Ovary (tissue), 9 donors: ENCODE results near the gene ABCA4. TPM values are rescaled to one million over a fixed set of nuclear protein-coding genes. Genes with fewer than 3 reads are reported as not detected.

Experiments used
- DNase-seq, 5 donors: peaks; one replicate each; pipeline ENCODE4 v3.0.0-alpha.2; 2019 to 2020
- H3K27ac ChIP-seq, 2 donors: fragments of 200-600 bp; one replicate each; pipeline versions ENCODE4 v1.5.1 to v1.8.0; 2019 to 2022
- H3K27me3 ChIP-seq: fragments of 200-600 bp; one replicate; pipeline ENCODE4 v1.8.0; 2022
- H3K36me3 ChIP-seq: fragments of 200-600 bp; sonication (generic); one replicate; pipeline ENCODE4 v1.5.1; 2019
- H3K4me1 ChIP-seq: one replicate; pipeline ENCODE4 v1.8.1; 2013; ENCODE audit warnings: mild to moderate bottlenecking, moderate library complexity; ENCODE audit not compliant: insufficient read depth
- H3K4me3 ChIP-seq: fragments of 200-600 bp; sonication (generic); one replicate; pipeline ENCODE4 v1.5.1; 2017
- H3K9me3 ChIP-seq, 2 donors: fragments of 200-600 bp in 1 of 2; sonication (generic) in 1 of 2; one replicate each; pipeline versions ENCODE4 v1.5.1 to v1.8.1; 2013 to 2019; ENCODE audit warnings: mild to moderate bottlenecking in 1 of 2, moderate library complexity in 1 of 2
- EP300 ChIP-seq: sonication (generic); formaldehyde crosslinking; IDR thresholded peaks from one replicate; pipeline ENCODE4 v1.6.1; 2017; ENCODE audit warnings: antibody characterized with exemption
- POLR2A ChIP-seq: fragments of 450-650 bp; IDR thresholded peaks from one replicate; pipeline ENCODE4 v1.6.1; 2017; ENCODE audit warnings: antibody characterized with exemption, mild to moderate bottlenecking, moderate library complexity
- WGBS, 3 donors: extraction: QIAGEN DNeasy Blood & Tissue Kit in 1 of 3; methylation state at CpG; one replicate each; pipeline versions ENCODE4 v1.1.5 to v1.1.7; 2013 to 2017; 5-methylcytosine and 5-hydroxymethylcytosine counted together
- intact Hi-C, 4 donors: fragments of 100-400 bp; cut with DNase I; formaldehyde crosslinking; loops; one replicate each; pipeline versions ENCODE4 v1.11.0 to v1.15.1; 2022 to 2023
- polyA plus RNA-seq, 2 donors: library from polyadenylated mRNA; stranded (reverse); fragments of 200-250 nt in 1 of 2; fragments of 350-450 nt in 1 of 2; fragmentation: Illumina TruSeq in 1 of 2; extraction: RNeasy Lipid Tissue Mini Kit (QIAGEN cat#74804) in 1 of 2; gene quantifications; one replicate each; pipeline ENCODE4 v1.2.3, GENCODE V29; 2013 to 2014
- total RNA-seq, 7 donors: library from RNA; depleted of rRNA in 2 of 7; stranded (reverse); fragments of >200 nt in 2 of 7; fragmentation: NEBNext Ultra II Directional in 3 of 7; extraction: Animal tissue kit (Norgen Biotek cat#: 25700) in 3 of 7; gene quantifications; one replicate each; pipeline versions ENCODE4 v1.1.0 to v1.2.4, GENCODE V29; 2016 to 2023
- TF ChIP-seq, protein P1 (sequence below), 3 donors: fragments of 450-650 bp in 2 of 3; fragments of 200-600 bp in 1 of 3; IDR thresholded peaks; one replicate each; pipeline versions ENCODE4 v1.5.1 to v1.8.0; 2016 to 2022; ENCODE audit warnings: antibody characterized with exemption in 3 of 3, mild to moderate bottlenecking in 1 of 3
- donor health status: DM: no; HTN: no; CAD: no; lungs with moderate emphysema.
- donor health status: DM: no; HTN: no; CAD: no.
- donor health status: Bipolar disorder and iron deficiency.
- donor health status: DM: yes; HTN: yes; CAD: no.
- donor health status: DM: no; HTN: no; CAD: no.
- donor health status: DM: yes; HTN: yes; CAD: no.

ABCA4 gene
- total and polyA plus RNA-seq, 9 donors = 0.12 to 3.1 (median 0.35) TPM

DNA sequence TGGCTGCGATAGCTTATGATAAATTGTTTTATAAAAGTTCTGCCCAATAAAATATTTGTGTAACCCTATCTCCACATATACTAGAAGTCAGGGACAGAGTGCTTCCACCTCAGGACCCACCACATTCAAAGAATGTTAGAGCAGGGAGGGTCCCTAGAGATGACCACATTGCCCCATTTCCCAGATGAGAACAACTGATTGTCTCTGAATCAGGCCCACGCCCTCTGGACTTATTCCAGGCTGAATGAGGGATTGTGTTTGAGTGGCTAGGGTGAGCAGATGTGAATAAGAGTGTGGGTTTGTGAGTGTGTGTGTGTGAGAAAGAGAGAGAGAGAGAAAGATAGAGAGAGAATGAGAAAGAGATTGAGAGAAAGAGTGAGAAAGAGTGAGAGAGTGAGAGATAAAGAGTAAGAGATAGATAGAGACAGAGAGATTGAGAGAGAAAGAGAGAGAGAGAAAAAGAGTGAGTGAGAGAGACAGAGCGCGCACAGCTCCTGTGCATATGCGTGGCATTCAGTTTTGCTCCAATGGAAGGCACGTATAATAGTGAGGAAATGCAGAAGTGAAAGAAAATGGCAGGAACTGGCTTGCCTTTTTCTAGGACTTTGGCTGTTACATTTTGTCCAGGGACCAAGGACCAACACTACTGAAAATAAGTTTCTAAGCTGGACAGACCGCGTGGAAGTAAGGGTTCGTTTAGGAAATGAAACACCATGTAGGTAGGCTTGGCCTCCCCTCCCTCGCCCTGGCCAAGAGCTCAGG is 94.1 kb downstream of the ABCA4 start:
- peaks cover 4% of the 10 kb centered on the region for H3K4me1 ChIP-seq
- intact Hi-C loops = loop anchor here in 3 of 4 donors (5.0 kb wide), 1 partner anchor 311 kb away; no protein-coding TSS in a partner anchor
- H3K27me3 ChIP-seq = no peaks in the 10 kb centered on the region
- H3K27ac ChIP-seq = no peak overlapping the region
- DNase-seq = no peak
- H3K4me3 ChIP-seq = no peak overlapping the region
- H3K36me3 ChIP-seq = no peaks in the 10 kb centered on the region
- no peaks in the 10 kb centered on the region for H3K9me3 ChIP-seq
- TF ChIP-seq POLR2A = no peak
- TF ChIP-seq, protein P1, sequence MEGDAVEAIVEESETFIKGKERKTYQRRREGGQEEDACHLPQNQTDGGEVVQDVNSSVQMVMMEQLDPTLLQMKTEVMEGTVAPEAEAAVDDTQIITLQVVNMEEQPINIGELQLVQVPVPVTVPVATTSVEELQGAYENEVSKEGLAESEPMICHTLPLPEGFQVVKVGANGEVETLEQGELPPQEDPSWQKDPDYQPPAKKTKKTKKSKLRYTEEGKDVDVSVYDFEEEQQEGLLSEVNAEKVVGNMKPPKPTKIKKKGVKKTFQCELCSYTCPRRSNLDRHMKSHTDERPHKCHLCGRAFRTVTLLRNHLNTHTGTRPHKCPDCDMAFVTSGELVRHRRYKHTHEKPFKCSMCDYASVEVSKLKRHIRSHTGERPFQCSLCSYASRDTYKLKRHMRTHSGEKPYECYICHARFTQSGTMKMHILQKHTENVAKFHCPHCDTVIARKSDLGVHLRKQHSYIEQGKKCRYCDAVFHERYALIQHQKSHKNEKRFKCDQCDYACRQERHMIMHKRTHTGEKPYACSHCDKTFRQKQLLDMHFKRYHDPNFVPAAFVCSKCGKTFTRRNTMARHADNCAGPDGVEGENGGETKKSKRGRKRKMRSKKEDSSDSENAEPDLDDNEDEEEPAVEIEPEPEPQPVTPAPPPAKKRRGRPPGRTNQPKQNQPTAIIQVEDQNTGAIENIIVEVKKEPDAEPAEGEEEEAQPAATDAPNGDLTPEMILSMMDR (IDR thresholded peaks at IDR 0.05) = no peak
- no peak for TF ChIP-seq EP300
- WGBS, 3 donors = 91 to 94% (median 92%) methylated on average over 10 of the region's 10 CpGs

DNA sequence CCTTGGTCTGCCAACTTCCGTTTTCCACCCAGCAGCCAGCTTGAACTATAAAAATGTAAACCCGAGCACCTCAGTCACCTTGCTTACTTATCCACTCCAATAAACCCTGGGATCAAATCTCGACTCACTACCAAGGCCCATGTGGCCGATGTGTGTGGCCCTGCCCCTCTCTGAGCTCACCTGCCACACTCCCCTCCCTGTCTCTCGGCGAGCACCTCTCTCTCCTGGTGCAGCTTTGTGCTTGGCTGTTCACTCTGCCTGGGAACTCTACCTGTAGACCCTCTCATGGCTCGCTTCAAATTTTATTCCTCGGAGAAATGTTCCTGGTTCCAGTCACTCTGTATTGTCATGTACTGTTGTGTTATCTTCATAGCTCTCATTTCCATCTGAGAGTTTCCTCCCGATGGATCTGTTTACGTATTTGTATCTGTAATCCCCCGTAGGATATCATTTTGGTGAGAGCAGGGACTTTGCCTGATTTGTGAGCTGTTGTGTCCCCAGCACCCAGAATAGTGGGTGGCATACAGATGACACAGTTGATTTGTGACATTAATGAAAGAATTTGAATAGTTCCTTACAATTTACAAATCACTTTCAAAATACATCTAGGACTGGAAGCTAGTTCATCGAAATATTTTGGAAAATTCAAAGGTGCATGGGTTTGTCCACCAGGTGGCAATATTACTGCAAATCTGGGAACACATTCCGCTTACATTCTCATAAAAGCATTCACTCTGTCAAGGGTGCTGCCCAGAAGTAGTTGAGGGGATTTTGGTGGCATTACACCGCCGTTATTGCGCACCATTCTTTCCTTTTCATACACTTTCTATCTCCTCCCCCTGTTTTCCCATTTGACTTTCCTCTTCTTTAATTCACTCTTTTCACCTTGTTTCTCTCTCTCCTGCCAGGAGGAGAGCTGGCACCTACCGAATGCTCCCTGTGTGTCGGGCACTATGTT is 95.3 kb downstream of the ABCA4 start:
- H3K27ac ChIP-seq = no peak overlapping the region
- no peaks in the 10 kb centered on the region for H3K36me3 ChIP-seq
- H3K9me3 ChIP-seq = no peaks in the 10 kb centered on the region
- TF ChIP-seq, protein P1 (IDR thresholded peaks at IDR 0.05) = peak; percentile 60 to 83 (median 81)
- TF ChIP-seq POLR2A (no peak), EP300 (no peak)
- no peak overlapping the region for H3K4me3 ChIP-seq
- 45 to 52% (median 46%) methylated on average over 18 of the region's 18 CpGs for WGBS, 3 donors
- intact Hi-C loops = loop anchor here (2.0 to 5.0 kb wide), 2 partner anchors 311 to 312 kb away; no protein-coding TSS in a partner anchor
- H3K4me1 ChIP-seq = peaks cover 7% of the 10 kb centered on the region
- peak in 1 of 5 donors; percentile 51 for DNase-seq
- no peaks in the 10 kb centered on the region for H3K27me3 ChIP-seq

DNA sequence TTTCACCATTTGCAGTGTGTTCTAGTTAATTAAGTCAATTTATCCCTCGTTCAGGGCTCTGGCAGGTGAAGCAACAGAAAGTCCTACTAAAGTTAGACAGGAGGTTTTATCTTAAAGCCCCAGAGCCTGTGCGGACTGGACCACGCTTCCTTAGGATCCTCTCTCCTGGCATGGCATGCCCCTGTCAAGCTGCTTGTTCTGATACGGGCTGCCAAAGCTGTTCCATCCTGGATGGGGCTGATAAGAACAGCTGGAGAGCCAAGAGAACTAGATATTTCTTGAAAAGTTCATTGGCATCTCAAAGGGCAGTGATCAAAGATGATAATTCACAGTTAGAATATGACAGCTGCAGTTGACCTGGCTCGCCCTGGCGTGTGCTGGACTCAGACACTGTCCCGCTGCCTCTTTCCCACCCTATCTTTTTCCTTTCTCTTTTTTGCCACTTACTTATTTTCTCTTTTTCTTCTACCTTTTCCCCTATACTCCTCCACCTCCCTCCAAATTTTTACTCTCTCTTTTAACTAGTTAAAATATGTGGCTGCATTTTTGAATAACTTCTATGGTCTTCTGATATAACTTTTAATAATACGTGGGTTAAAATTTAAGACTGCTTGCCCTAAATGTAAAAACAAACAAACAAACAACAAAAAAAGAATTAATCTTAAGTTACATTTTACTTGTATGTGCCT is 96.7 kb downstream of the ABCA4 start:
- WGBS, 3 donors = 88% methylated on average over 8 of the region's 8 CpGs
- TF ChIP-seq, protein P1 (IDR thresholded peaks at IDR 0.05) = no peak

More for the DNA sequence above, 96.7 kb downstream of the ABCA4 start:
- H3K4me1 ChIP-seq = peaks cover 10% of the 10 kb centered on the region
- intact Hi-C loops = loop anchor here in 2 of 4 donors (2.0 to 5.0 kb wide), 2 partner anchors 313 to 577 kb away; partner anchors contain the start of gene FNBP1L (in 1 of the 2)
- H3K36me3 ChIP-seq = no peaks in the 10 kb centered on the region
- no peak overlapping the region for H3K27ac ChIP-seq
- no peaks in the 10 kb centered on the region for H3K27me3 ChIP-seq
- H3K4me3 ChIP-seq = no peak overlapping the region
- H3K9me3 ChIP-seq = no peaks in the 10 kb centered on the region
- DNase-seq = no peak
